ENCODE results near the gene CCDC17.
"Not testable (repeated sequence)": the region's sequence is repeated elsewhere in the genome, so short reads cannot be mapped to it uniquely, and the experiment has no call there.

Gene CCDC17

DNA sequence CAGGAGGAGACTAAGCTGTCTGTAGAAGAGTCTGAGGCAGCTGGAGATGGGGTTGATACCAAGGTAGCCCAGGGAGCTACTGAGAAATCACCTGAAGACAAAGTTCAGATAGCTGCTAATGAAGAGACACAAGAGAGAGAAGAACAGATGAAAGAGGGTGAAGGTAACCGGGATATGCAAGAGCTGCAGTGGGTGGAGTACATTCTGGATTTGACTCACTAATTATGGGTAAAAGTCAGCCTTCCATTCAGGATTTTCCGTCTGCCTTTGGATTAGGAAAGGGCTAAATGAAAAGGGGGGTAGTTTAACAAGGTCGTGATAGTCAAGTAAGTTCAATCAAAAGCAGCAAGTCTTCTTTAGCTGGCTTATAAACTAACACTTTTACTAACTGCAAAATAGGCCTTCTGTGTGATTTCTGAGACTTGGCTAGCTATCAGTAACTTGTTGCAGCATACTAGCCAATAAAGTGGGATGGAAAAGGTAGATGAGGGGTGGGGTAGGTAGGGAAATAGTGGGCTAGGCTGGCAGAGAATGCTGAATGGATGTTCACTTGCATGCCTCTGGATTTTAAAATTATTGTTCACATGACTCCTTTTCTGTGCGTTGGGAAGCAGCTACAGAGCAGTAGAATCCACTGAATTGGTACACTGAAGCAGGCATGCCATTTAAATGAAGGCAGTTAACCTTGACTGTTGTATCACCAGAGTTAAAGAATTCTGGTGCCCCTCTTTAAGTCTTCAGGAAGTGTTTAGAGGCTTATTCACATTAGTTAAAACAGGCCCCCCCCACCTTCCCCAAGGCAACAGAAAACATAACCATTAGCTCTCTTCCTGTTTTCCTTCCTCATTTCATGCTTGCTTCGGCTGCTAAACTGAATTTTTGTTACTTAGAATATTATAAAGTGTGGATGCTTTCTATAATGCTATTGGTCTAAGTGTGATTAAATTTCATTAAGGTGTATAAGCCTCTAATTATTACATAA lies 15.4 kb downstream of the CCDC17 start:
- Mint-ChIP-seq H3K9me3 (no peaks in the 10 kb centered on the region), H3K4me3 (no peak overlapping the region), H3K4me1 (peaks cover 36% of the 10 kb centered on the region), H3K36me3 (peaks cover 27% of the 10 kb centered on the region), H3K27me3 (no peaks in the 10 kb centered on the region), H3K27ac (peak overlapping the region; percentile 41)

DNA sequence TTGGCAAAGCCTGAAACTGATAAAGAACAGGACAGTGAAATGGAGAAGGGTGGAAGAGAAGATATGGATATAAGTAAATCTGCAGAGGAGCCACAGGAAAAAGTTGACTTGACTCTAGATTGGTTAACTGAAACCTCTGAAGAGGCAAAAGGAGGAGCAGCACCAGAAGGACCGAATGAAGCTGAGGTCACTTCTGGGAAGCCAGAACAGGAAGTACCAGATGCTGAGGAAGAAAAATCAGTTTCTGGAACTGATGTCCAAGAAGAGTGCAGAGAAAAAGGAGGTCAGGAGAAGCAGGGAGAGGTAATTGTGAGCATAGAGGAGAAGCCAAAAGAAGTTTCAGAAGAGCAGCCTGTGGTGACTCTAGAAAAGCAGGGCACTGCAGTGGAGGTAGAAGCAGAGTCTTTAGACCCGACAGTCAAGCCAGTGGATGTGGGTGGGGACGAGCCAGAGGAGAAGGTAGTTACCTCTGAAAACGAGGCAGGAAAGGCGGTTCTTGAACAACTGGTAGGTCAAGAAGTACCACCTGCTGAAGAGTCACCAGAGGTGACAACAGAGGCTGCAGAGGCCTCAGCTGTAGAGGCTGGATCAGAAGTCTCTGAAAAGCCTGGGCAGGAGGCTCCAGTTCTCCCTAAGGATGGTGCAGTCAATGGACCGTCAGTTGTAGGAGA lies 16.3 kb downstream of the CCDC17 start:
- Mint-ChIP-seq H3K36me3 (peaks cover 25% of the 10 kb centered on the region), H3K4me1 (peaks cover 38% of the 10 kb centered on the region)

DNA sequence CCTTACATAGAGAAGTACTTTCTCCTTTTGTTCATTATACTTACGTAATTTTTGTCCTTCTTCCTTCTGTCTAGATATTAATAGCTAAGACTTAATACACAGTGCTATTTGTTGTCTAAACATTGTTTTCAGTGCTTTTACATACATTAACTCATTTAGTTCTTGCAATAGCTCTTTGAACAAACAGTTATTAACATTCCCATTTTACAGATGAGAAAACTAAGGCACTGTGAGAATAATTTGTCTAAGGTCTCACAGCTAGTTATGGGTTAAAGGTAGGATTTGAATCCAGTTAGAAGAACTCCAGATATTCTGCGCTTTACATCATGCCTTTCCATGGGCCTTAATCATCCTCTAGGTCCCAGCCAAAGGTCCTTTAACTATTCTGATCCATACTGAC lies 19.6 kb downstream of the CCDC17 start:
- H3K36me3 Mint-ChIP-seq = peaks cover 32% of the 10 kb centered on the region
- H3K27me3 Mint-ChIP-seq = no peaks in the 10 kb centered on the region
- H3K4me1 Mint-ChIP-seq = peaks cover 61% of the 10 kb centered on the region
- no peak overlapping the region for H3K27ac Mint-ChIP-seq
- no peaks in the 10 kb centered on the region for H3K9me3 Mint-ChIP-seq
- no peak overlapping the region for H3K4me3 Mint-ChIP-seq

More for the DNA sequence above, 16.3 kb downstream of the CCDC17 start:
- Mint-ChIP-seq H3K9me3 (no peaks in the 10 kb centered on the region), H3K27me3 (no peaks in the 10 kb centered on the region), H3K27ac (peak overlapping the region; percentile 41), H3K4me3 (no peak overlapping the region)

DNA sequence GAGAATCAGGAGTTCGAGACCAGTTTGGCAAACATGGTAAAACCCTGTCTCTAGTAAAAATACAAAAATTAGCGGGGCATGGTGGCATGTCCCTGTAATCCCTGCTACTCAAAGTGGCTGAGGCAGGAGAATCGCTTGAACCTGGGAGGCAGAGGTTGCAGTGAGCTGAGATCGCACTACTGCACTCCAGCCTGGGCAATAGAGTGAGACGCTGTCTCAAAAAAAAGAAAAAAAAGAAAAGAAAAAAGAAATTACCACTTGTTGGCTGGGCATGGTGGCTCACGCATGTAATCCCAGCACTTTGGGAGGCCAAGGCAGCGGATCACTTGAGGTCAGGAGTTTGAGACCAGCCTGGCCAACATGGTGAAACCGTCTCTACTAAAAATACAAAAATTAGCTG lies 27.1 kb downstream of the CCDC17 start:
- not testable (repeated sequence) for H3K4me3 Mint-ChIP-seq, H3K27ac Mint-ChIP-seq, H3K27me3 Mint-ChIP-seq, H3K9me3 Mint-ChIP-seq
- peaks cover 46% of the 10 kb centered on the region for H3K4me1 Mint-ChIP-seq
- H3K36me3 Mint-ChIP-seq = peaks cover 20% of the 10 kb centered on the region

DNA sequence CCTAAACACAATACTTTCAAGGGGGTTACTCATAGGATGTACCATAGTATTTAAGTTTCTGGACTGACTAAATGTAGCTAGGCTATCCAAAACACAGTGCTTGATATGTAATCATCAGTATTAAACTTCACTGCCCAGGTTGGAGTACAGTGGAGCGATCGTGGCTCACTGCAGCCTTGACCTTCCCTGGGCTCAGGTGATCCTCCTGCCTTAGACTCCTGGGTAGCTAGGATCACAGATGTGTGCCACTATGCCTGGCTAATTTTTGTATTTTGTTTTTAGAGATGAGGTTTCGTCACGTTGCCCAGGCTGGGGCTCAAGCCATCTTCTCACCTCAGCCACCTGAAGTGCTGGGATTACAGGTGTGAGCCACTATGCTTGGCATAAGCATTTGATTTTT lies 29.4 kb downstream of the CCDC17 start:
- H3K36me3 Mint-ChIP-seq = peaks cover 15% of the 10 kb centered on the region
- H3K4me3 Mint-ChIP-seq = no peak overlapping the region
- H3K27me3 Mint-ChIP-seq = no peaks in the 10 kb centered on the region
- H3K27ac Mint-ChIP-seq = no peak overlapping the region
- H3K4me1 Mint-ChIP-seq = peaks cover 25% of the 10 kb centered on the region
- H3K9me3 Mint-ChIP-seq = no peaks in the 10 kb centered on the region

DNA sequence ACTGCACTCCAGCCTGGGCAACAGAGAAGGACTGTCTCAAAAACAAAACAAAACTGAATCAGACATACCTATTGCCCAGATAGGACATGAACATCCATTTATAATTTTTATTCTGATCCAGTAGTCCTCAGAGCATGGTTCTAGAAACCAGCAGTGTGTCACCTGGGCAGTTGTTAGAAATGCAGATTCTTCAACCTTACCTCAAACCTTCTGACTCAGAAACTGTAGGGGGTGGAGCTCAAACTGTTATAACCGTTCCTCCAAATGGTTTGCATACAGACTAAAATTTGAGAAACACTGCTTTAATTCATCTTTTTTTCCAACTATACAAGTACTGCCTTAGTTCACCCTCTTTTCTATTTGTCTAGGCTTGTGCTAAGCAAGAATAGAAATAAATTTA lies 34.0 kb downstream of the CCDC17 start:
- Mint-ChIP-seq H3K4me1 (peaks cover 33% of the 10 kb centered on the region), H3K4me3 (no peak overlapping the region), H3K27me3 (no peaks in the 10 kb centered on the region), H3K36me3 (peaks cover 8% of the 10 kb centered on the region), H3K27ac (no peak overlapping the region), H3K9me3 (no peaks in the 10 kb centered on the region)

DNA sequence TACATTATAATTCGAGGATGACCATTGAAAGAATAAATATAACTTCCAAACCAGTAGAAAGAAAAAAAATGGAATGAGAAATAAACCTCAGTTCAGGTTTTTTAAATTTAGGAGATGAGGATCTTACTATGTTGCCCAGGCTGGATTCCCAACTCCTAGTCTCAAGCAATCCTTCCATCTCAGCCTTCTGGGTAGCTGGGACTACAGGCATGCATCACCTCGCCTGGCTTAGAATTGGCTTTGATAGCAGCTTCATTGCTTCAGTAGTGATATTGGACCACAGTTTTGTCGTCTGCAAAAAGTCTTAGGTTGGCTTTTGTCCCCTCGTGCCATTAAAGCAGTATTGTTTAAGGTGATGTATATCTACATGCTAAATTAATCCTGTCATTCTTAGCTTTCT lies 37.1 kb downstream of the CCDC17 start:
- Mint-ChIP-seq H3K27ac (peak overlapping the region; percentile 92), H3K4me3 (peak overlapping the region; percentile 99), H3K36me3 (peaks cover 7% of the 10 kb centered on the region), H3K27me3 (no peaks in the 10 kb centered on the region), H3K4me1 (peaks cover 32% of the 10 kb centered on the region), H3K9me3 (no peaks in the 10 kb centered on the region)

DNA sequence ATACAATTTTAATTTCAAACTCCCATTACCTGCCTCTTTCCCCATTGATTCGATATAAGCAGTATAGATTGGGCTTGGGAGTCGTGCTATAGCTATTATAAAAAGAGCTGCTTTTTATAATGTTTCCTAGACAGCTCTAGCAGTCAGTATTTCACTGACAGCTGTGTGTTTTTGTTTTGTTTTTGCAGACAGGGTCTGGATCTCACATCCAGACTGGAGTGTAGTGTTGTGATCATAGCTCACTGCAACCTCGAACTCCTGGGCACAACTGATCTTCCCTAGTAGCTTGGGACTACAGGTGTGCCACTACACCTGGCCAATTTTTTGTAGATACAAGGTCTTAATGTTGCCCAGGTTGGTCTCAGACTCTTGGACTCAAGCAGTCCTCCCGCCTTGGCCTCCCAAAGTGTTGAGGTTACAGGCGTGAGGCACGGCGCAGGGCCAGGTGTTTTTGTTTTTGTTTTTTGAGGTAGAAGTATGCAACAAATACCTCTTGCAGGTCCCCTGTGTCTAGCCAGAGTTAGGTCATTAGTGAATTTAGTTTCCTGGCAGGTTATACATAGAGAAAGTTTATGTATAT lies 38.3 kb downstream of the CCDC17 start:
- peak overlapping the region; percentile 99 for H3K4me3 Mint-ChIP-seq
- H3K27ac Mint-ChIP-seq = peak overlapping the region; percentile 63
- peaks cover 32% of the 10 kb centered on the region for H3K4me1 Mint-ChIP-seq
- no peaks in the 10 kb centered on the region for H3K27me3 Mint-ChIP-seq
- H3K36me3 Mint-ChIP-seq = peaks cover 5% of the 10 kb centered on the region
- no peaks in the 10 kb centered on the region for H3K9me3 Mint-ChIP-seq

DNA sequence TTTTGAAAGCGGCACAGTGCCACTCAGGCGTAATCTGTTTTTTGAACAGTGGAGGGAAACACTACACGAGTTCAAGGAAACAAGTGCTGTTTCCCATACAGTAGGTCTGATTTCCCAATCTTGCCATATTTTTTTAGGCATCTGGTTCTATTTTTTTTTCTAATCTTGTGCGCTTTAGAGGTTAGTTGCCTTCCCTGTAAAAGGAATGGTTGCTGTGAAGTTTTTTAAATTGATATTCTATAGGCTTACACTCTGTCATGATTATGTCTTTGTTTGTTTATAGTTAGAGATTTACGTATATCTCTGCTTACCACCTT lies 38.8 kb downstream of the CCDC17 start:
- H3K27ac Mint-ChIP-seq = peak overlapping the region; percentile 92
- no peaks in the 10 kb centered on the region for H3K9me3 Mint-ChIP-seq
- peaks cover 5% of the 10 kb centered on the region for H3K36me3 Mint-ChIP-seq

DNA sequence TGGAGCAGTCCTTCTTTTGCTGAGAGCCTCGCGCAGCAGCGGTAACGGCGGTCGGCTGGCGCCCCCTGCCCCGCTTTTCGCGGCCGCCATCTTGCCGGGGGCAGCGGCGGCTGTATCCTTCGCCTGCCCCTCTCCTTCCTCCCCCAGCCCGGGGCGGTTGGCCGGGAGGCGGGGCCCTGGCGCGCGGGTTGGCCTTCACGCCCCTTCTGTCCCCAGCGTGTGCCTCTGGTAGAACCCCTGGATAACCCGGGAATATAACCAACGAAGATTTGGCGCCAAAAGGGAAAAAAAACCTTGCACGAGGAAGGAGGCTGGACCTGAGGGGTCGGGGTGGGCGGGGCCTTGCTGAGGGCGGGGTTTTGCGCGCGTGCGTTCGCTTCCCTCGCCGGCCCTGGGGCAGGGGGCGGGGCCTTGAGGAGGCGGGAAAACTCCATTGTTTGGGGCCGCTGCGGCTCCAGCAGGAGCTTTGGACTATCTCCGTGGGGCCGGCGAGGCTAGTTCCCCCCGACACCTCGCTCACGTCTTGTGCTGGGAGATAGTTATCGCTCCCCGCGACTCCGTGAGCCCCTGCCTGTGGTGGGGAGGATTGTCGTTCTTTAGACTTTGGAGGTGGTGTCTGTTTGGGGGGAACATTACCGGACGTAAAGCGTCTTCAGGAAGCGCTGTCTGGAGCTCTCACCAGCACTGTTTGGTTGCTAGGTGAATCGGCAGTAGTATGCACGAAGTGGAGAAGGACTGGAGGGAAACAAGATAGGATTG lies 39.3 kb downstream of the CCDC17 start:
- peak overlapping the region; percentile 99 for H3K4me3 Mint-ChIP-seq
- H3K4me1 Mint-ChIP-seq = peaks cover 32% of the 10 kb centered on the region
- peaks cover 5% of the 10 kb centered on the region for H3K36me3 Mint-ChIP-seq
- H3K9me3 Mint-ChIP-seq = no peaks in the 10 kb centered on the region
- no peaks in the 10 kb centered on the region for H3K27me3 Mint-ChIP-seq
- peak overlapping the region; percentile 99 for H3K27ac Mint-ChIP-seq

More for the DNA sequence above, 38.8 kb downstream of the CCDC17 start:
- Mint-ChIP-seq H3K27me3 (no peaks in the 10 kb centered on the region), H3K4me3 (peak overlapping the region; percentile 99), H3K4me1 (peaks cover 32% of the 10 kb centered on the region)

DNA sequence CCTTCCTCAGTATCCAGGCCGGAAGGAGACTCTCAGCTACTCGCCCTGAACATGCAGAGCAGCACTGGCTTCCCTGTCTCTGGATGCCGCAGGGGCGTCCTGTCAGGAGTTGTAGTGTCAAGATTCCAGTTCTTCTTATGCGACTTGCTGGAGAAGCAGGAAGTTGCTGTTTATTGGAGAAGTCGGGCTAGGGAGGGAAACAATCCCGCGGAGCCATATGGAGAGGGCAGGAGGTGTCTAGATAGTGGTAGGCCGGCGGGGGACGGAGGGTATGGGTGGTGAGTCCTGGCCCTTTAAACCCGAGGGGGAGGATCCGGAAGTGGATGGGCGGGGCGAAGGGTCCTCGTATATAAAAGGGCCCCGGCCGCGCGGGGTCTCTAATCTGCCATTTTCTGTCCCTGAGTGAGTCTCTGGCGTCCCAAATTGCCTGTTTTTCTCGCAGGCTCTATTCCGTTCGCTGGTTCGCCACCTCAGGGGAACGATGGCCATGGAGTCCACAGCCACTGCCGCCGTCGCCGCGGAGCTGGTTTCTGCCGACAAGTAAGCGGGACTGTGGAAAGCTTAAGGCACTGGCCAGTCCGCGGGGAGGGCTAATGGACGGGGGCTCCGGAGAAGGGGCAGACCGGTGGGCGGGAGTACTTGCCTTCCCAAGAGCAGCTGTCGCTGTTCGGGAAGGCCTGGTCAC lies 40.0 kb downstream of the CCDC17 start, which contains the start of gene NASP:
Gene NASP (plus strand): TSS at position 376 of the 685 bp plus-strand sequence. CDS start 106 bp downstream, at position 482.
- peak within 1 kb of the TSS; percentile 99 for H3K4me3 Mint-ChIP-seq
- H3K4me1 Mint-ChIP-seq = peaks cover 27% of the 10 kb centered on the region
- H3K27ac Mint-ChIP-seq = peak within 1 kb of the TSS; percentile 99
- peaks cover 5% of the 10 kb centered on the region for H3K36me3 Mint-ChIP-seq
- H3K9me3 Mint-ChIP-seq = no peaks in the 10 kb centered on the region
- no peaks in the 10 kb centered on the region for H3K27me3 Mint-ChIP-seq

DNA sequence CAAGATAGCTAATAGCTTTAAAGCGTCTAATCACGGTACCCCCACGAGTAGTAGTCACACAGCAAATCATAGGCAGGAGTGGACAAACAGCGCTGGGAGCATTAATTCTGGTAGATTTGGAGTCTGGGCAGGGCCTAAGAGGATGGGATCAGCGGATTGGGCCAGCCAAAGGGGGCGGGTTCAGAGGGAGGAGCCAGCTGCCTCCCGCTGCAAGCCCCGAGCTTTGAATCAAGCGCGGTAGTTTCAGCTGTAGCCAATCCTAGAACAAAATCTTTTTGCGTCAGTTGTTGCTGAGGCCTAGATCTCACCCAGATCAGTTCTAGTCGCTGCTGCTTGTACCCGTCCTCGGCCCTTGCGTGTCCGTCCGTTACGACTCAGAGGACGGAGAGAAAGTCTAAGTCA lies 40.6 kb downstream of the CCDC17 start:
- peaks cover 24% of the 10 kb centered on the region for H3K4me1 Mint-ChIP-seq
- H3K27ac Mint-ChIP-seq = peak overlapping the region; percentile 99
- peaks cover 5% of the 10 kb centered on the region for H3K36me3 Mint-ChIP-seq
- H3K9me3 Mint-ChIP-seq = no peaks in the 10 kb centered on the region
- peak overlapping the region; percentile 99 for H3K4me3 Mint-ChIP-seq
- H3K27me3 Mint-ChIP-seq = no peaks in the 10 kb centered on the region

DNA sequence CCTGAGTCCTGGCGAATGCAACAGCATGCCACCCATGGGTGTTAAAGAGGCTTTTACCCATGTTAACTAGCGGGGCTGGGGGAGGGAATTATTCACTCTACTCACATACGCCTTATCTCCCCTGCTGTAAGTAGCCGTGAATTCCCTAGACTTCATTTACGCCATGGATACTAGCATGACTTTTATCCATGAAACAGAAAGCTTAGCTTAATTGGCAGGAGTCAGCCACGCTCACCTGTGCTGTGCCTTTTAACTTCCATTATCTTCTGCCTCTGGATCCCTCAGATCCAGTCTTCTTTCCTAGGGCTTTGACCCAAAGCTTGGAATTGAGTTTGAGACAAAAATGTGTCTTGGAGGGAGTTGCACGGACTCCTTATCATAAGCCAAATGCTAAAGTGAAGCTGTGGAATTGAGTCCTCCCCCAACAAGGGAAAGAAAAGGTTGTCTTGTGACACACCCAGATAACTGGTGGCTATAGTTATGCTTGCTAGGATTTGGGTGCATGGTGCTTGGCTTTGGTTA lies 49.7 kb downstream of the CCDC17 start:
- H3K4me3 Mint-ChIP-seq = no peak overlapping the region

DNA sequence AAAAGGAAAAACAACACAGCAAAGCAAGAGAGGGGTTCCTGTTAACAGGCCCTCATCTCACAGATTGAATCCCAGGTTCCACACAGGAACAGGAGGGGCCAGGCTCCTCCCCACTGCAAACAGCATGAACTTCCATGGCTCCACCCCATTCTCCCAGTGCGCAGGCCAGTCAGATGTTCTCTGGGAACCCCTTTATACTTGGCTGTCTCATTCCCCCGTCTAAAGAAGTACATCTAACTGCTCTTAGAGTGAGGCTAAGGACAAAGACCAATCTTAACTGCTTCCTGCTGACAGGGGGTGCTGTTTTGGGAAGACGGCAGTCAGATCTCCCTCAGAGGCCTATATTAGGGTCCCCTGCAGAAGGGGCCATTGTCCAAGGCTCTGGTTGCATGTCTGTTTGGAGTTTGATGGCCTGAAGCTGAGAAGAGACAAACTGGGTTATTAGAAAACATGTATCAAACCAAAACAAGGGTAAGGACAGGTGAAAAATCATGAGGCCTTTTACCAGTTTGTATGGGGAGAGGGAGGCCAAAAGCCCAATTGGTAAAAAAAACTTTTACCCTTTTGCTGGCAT lies 50.5 kb downstream of the CCDC17 start:
- Mint-ChIP-seq H3K27me3 (no peaks in the 10 kb centered on the region), H3K9me3 (no peaks in the 10 kb centered on the region), H3K4me3 (no peak overlapping the region), H3K4me1 (no peaks in the 10 kb centered on the region), H3K27ac (no peak overlapping the region), H3K36me3 (peaks cover 3% of the 10 kb centered on the region)

More for the DNA sequence above, 49.7 kb downstream of the CCDC17 start:
- H3K9me3 Mint-ChIP-seq = no peaks in the 10 kb centered on the region
- no peak overlapping the region for H3K27ac Mint-ChIP-seq
- no peaks in the 10 kb centered on the region for H3K4me1 Mint-ChIP-seq
- H3K27me3 Mint-ChIP-seq = no peaks in the 10 kb centered on the region
- H3K36me3 Mint-ChIP-seq = peaks cover 3% of the 10 kb centered on the region

Measured in activated naive CD4-positive, alpha-beta T cell treated with anti-CD3 and anti-CD28 coated beads, Interleukin-2, amount 50 U/mL, for 24 hours (primary cell).